GM21526 (cell line): ENCODE measurements around the gene PLIN5.

Experiments
- ATAC-seq: cut with Tn5 transposase; IDR thresholded peaks from one replicate; pipeline ENCODE4 v1.9.1; 2021; ENCODE audit warnings: moderate library complexity; ENCODE audit not compliant: unreplicated experiment, low FRiP score

PLIN5 gene

GRCh38 chr19:4507804-4508203 lies 27.2 kb downstream of the PLIN5 start:
- no peak for ATAC-seq

DNA sequence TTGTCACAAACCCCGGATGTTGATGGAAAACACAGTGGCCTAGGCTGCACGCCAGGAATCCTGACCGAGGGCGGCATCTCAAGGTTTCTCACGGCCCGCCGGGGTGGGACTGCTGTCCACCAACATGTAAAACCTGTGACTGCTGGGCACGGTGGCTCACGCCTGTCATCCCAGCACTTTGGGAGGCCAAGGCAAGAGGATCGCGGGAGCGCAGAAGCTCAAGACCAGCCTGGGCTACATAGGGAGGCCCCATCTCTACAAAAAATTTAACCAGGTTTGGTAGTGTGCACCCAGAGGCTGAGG lies 27.9 kb downstream of the PLIN5 start:
- no peak for ATAC-seq

DNA sequence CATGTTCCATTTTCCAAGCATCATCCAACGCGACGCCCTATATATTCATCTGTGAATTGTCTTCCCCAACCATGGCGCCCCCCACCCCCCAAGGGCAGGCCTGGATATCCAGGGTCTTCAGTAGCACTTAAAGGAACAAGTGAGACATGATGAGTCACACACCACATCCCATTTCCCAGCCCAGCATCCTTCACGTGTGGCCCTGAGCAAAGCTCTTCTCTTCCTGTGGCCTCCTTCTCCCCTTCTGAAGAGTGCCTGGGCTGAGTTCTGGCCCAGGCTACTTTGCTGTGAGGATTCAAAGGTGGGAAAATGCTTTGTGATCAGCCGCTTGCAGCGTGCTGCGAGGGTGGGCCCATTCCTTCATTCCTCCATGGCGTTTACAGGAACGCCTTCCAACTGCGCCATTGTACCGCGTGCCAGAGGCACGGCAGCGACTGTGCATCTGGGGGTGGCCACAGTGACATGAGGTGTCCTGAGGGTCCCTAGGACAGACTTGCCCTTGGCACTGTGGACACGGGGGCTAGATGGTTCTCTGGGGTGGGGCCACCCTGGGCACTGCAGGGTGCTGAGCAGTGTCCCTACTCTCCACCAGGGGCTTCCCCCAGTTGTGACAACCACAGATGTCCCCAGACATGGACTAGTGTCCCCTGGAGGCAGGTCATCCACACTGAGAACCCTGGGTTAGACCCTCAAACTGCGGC lies 28.4 kb downstream of the PLIN5 start:
- no peak for ATAC-seq

DNA sequence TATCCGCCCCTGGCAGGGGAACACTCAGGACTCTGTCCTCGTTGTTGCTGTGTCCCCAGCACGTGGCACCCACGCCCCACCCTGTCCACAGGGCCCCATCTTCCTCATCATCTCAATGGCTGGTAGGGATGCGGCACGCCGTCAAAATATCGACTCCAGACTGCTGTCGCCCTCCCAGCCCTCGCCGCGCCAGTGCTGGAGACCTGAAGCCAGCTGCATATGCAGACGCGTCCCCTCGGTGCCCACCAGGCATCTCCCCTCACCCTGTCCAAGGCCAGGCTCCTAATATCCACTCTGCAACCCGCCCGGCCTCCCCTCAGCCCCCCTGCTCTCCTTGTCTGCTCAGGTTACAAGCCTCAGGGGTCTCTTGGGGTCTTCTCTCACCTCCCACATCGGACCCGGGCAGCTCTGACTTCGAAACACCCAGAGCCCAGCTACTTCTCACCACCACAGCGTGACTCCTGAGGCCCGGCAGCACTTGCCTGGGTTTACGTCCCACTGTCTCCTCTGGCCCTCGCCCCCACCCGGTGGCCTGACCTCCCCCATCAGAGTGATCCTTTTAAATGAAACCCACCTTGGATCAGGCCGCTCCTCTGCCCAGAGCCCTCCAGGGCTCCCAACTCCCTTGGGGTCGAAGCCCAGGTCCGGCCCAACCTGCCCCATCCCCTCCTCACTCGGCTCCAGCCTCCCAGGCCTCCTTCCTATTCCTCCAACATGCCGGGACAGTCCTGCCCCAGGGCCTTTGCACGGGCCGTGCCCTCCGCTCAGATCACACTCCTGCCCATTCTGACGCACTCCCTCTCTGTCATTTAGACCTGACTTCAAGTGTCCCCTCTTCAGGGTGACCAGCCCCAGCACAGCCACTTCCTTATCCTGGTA lies 29.2 kb downstream of the PLIN5 start:
- ATAC-seq = no peak

- no peak for ATAC-seq
These were observed 30.0 kb downstream of the PLIN5 start for GRCh38 chr19:4504891-4505569.

DNA sequence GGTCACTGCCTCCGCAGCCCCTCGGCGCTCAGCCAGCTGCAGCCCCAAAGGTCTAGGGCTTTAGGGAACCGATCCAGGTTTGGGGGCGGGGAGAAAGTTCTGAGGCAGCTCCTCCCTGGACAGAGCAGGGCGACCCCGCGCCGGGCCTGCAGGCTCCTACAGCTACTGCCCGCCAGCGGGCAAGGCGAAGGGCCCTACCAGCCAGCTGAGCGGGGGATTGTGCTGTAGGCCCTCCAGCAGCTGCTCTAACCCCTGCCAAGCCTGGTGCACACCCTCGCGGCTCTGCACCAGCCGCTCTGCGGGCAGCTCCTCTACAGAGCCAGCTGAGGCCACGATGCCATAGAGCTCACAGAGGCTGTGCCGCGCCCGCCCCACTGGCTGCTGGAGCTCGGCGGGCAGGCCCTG lies 30.7 kb downstream of the PLIN5 start:
- ATAC-seq = no peak

DNA sequence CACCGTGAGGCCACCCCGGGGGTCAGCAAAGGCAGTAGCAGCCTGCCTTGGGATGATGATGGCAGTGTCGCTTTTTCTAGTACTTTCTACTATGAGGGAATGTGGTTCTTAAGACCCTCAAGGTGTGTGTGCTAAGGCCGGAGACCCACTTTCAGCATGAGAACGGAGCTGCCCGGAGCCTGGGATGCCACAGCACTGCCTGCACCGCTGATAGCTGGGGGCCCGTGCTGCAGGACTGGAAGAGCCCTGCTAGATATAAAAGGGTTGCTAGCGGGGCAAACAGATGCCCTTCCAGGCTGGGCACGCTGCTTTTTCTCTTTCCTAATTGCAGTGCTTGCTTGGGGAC lies 31.2 kb downstream of the PLIN5 start:
- no peak for ATAC-seq

DNA sequence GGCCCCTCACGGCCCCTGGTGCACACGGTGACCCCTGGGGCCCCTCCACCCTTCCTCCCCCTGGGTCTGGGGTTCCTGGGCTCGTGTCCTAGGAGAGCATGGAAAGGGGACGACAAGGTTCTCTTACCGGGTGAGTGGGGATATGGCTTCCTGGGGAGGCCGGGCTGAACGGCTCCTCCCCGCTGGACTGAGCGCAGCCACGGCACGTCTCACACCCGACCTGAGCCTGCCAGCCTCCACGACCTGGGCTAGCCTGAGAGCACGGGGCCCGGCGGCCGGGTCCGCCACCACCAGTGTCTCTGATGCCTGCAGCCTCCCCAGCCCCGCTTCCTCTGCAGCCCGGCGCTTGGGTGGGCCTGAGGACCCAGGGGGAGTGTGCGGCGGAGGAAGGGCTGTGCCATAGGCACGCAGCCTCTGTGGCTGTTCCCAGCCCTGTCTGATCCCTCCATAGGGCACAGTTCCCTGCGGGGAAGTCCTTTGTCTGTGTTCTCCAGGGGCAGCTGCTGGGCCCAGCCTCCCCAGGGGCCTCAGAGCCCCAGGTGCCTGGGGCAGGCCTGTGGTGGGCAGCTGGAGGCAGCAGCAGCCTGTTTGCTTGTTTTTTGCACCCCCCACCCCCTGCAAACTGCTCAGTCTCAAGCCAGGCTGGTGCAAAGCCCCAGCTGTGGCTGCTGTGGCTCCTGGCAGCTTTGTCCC lies 31.7 kb downstream of the PLIN5 start:
- no peak for ATAC-seq

- ATAC-seq = no peak
These were observed 32.5 kb downstream of the PLIN5 start for GRCh38 chr19:4502282-4503131.

- no peak for ATAC-seq
These were observed 33.3 kb downstream of the PLIN5 start for GRCh38 chr19:4501691-4502090.

GRCh38 chr19:4500841-4501591 lies 34.0 kb downstream of the PLIN5 start:
- ATAC-seq = no peak

GRCh38 chr19:4499855-4500254 lies 35.2 kb downstream of the PLIN5 start:
- no peak for ATAC-seq

DNA sequence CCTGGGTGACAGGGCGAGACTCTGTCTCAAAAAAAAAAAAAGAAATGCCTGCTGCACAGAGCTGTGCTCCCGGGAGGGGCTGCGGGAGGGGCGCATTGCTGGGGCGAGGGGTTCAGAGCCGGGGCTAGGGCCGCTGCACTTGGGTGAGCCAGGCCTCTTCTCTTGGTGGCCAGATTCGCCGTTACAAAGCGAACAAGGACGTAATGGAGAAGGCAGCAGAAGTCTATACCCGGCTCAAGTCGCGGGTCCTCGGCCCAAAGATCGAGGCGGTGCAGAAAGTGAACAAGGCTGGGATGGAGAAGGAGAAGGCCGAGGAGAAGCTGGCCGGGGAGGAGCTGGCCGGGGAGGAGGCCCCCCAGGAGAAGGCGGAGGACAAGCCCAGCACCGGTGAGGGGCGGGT lies 35.7 kb downstream of the PLIN5 start:
- ATAC-seq = no peak

DNA sequence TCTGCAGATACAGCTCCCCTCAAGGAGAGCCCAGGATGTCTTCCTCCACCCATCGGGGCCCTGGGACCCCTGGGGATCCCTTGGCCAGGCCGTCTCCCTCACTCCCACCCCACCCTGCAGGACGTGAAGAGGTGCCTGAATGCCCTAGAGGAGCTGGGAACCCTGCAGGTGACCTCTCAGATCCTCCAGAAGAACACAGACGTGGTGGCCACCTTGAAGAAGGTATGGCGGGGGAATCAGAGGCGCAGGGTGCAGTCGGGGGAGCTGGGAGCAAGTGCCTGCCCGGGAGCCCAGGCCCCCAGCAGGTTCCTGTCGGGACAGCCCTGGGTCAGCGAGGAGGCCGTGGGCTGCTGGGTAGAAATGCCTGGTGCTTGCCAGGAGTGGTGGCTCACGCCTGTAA lies 36.3 kb downstream of the PLIN5 start:
- ATAC-seq = no peak

- ATAC-seq = no peak
These were observed 37.1 kb downstream of the PLIN5 start for GRCh38 chr19:4497770-4498389.

DNA sequence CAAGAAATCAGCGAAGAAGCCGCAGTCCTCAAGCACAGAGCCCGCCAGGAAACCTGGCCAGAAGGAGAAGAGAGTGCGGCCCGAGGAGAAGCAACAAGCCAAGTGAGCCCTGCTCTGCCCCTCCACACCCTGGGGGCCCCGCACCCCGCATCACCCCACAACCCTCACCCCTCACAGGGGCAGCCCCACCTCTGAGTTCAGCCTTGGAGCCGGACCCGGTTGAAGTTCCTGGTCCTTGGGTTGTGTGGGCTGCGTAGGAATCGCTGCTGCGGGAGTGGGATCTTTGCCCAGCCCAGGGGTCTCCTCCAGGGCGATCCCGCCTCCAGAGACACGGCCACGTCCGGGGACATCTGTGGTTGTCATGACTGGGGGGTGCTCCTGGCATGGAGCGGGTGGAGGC lies 38.7 kb downstream of the PLIN5 start:
- no peak for ATAC-seq

- ATAC-seq = no peak
These were observed 39.6 kb downstream of the PLIN5 start for GRCh38 chr19:4495471-4495870.

DNA sequence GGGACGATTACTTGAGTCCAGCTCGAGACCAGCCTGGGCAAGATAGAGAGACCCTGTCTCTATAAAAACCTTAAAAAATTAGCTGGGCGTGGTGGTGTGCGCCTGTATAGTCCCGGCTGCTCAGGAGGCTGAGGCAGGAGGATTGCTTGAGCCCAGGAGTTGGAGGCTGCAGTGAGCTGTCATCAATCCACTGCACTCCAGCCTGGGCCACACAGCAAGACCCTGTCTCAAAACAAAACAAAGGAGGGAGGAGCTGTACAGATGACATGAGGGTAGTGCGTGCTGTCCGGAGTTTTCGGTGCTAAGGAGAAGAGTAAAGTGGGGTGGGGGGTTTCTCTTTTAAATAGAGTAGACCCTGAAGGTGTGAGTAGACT lies 40.3 kb downstream of the PLIN5 start:
- ATAC-seq = no peak
